OCI-M1 (cell line): ENCODE results near the gene NAALADL2.

Experiments used
- DNase-seq: peaks from one replicate; lab custom pipeline; 2025; lab: John Stamatoyannopoulos, UW

The NAALADL2 gene

DNA sequence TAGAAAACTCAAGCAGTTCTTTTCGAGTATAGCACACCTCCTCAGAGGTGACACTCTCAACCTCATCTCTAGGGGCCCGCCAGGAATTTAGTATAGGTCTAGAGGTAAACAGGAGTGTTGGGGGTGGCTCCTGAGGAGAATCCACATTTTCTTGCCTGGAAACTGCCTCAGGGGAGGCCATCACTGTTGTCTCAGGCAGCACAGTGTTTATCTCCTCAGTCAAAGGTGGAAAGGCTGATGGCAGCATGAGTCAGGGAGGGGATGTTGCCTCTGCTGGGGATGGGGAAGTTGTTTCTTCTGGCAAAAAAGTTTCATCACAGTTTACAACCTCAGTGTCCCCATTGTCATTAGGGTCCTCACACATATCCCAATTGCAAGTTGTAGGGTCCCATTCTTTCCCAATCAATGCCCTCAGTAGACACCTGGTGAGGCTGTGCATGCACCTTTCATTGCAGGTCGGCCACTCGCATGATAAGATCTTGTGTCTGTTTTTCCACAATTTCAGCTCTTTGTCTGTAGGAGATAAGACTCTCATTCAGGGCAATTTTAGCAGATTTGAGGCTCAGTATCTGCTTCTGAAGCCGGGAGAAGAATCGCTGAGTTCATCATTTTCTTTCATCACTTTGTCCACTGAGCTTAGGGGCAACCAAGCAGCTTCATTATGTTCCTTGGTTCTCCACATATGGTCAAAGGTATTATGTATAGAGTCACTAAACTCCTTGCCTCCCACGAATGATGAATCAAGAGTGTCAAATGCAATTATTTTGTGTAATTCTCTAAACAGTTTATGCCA is 25.8 kb downstream of the NAALADL2 start:
- no peak for DNase-seq

- no peak for DNase-seq
Observed at GRCh38 chr3:174891524-174892203, 32.5 kb downstream of the NAALADL2 start.

- DNase-seq = no peak
Observed at GRCh38 chr3:174907027-174907426, 47.9 kb downstream of the NAALADL2 start.

DNA sequence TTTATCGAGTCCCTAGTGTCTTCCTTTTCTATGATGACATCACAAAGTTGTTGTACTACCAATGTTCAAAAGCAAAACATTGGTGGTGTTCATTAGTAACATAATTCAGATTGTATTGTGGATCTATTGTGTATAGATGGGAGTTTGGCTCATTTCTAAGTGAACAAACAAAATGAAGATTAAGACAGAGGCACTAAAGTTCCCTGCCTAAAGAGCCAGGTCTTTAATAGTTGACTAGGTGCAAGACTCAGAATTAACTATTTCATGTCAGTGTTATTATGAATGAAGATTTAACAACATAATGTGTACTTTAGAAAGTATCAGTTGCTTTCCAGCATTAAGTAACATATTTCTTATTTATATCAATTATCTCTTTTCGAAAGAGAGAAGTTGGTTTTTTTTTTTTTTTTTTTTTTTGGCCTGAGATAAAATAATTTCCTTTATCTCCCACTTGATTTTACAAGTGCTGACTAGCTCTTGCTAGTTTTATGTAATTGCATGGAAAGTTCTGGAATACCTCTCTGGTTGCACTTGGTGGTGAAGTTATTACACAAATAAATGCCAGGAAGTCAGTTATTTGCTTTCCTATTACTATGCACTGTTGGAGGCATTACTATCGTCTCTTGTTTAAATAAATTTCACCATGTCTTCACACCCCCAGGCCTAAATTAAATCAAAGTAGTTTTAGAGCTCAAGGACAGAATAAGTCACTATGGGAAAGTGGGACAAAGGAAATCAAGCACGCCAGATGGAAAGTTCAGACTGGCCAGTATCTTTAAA is 48.7 kb downstream of the NAALADL2 start:
- DNase-seq = no peak

DNA sequence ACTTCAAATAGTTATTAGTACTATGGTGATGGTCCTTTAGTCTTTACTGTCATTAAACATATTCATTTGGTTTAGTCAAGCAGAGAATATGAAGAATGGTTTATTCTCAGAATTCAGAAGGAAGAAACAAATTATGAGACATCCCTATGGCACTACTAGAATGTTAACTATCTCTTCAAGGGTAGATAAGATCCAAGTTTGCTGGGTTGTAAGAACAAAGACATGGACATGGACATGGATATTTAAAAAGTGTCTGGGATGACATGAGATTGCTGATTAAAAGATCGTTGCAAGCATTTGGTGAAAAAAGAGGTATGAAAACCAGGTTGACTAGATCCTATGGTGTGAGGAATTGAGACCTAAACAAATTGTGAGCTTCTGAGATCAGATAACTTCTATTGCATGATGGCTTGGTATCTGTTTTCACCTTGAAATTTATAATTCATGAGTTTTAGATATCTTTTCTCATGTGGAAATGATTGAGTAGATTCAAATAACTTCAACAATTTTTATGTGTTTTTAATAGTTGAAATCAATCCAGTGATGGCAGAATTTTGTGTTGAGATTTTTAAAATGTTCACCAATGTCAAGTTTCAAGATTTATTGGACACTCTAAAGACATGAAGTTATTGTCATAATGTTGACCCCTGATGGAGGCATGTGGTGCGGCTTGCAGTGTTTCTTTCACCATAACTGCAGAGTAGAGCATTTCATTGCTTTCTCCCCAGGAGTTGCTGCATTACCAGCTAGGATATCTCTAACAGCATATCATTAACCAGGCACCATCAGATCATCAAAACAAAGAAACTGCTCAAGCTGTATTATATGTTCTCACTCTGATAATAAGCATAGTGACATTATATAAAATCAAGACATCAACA is 72.6 kb downstream of the NAALADL2 start:
- no peak for DNase-seq

DNA sequence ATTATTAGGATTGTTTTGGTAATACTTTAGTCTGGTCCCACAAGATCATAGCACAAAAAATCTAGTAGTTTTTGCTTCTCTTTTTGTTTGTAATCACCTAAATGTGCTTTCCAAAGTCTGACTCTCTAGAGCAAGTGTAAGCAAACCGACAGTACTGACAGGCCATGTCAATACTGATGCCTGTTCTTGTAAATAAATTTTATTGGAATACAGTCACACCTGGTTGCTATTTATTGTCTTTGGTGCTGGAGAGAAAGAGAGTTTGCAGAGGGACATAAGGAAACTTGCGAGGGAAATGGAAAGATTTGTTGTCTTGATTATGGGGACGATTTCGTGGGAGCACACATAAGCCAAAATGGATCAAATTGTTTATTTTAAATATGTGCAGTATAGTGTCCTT is 77.5 kb downstream of the NAALADL2 start:
- DNase-seq = no peak

DNA sequence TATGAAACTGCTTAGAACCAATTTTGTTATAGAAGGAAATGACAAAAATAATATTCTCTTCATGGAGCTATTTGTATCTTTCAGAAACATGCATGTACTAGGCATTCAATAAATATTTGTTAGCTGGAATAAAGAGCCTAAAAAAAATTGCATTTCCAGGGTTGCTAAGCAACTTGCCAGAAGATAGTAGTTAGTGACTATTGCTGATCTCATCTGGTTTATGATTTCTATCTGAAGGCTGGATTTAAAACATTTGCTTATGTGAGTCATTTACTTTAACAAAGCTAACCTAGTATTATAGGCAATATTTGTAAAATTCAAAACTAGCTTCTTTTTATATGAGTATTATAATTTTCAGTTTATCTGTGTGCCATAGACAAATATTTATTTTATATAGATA is 78.3 kb downstream of the NAALADL2 start:
- DNase-seq = no peak

DNA sequence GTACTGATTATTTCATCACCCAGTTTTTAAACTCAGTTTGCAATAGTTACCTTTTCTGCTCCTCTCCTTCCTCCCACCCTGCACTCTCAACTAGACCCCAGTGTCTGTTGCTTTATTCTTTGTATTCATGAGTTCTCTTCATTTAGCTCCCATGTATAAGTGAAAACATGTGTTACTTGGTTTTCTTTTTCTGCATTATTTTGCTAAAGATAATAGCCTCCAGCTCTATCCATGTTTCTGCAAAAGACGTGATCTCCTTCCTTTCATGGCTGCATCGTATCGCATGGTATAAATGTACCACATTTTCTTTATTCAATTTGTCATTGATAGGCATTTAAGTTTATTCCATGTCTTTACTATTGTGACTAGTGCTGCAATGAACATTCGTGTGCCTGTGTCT is 79.0 kb downstream of the NAALADL2 start:
- DNase-seq = no peak

GRCh38 chr3:174940151-174940550 is 81.0 kb downstream of the NAALADL2 start:
- no peak for DNase-seq

DNA sequence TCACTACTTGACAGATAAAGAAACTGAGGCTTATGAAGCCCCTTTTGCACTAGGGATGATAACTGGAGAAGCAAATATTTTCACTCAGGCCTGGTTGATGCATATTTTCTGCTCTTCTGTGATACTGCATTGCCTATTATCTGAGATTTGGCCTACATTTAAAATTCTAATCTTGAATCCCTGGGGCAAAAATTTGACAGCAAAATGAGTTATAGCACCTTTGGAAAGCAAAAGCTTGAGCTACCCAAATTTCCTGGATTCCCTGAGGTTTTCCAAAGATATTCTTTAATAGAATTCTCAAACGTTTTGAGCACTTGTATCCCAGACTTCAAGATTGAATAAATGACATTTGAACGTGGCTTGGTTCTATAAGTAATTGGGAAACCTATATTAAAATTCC is 86.1 kb downstream of the NAALADL2 start:
- no peak for DNase-seq

DNA sequence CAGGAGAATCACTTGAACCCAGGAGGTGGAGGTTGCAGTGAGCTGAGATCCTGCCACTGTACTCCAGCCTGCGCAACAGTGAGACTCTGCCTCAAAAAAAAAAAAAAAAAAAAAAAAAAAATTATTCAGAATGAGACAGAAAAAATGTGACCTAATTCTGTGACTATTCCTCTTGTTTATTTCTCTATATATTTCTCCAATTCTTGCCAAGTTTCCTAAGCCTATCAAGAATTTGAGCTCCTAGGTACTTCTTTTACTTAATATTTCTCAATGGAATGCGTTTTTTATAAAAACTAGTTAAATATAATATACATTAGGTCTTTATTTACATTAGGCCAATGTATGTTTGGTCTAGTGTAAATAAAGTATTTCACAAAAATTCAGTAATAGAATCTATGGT is 86.8 kb downstream of the NAALADL2 start:
- DNase-seq = no peak

DNA sequence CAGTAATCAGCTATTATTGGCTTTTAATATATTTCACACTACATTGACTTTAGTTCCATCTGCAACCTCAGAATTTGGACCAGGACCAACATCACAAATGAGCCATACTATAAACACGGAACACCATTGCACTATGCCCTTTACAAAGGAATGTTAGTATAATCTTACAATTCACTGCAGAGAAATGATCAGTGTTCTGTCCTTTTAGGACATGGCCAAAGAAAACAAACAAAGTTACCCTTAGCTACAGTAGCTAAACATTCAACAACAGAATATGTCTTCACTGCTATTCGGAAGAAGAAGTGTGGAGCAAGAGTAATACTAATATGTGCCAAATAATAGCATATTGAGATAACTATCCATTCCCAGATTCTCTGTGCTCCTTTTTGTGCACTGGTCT is 90.4 kb downstream of the NAALADL2 start:
- no peak for DNase-seq

DNA sequence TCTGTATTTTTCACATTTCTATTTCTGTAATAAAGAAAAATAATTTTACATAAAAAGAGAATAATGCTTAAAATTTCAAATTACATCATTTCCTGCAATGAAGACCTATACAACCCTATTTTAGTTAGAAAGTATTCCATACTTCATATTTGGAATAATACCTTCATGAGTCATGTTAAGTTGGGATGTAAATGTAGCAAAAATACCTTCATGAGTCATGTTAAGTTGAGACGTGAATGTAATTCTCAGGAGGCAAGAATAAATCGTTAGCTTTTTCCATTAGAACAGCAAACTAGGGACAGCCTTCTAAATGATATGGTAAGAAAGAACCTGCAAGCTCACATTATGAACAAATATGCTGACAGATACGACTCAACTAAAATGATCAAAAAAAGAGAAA is 91.9 kb downstream of the NAALADL2 start:
- DNase-seq = no peak

GRCh38 chr3:174951498-174952005 is 92.4 kb downstream of the NAALADL2 start:
- DNase-seq = no peak

DNA sequence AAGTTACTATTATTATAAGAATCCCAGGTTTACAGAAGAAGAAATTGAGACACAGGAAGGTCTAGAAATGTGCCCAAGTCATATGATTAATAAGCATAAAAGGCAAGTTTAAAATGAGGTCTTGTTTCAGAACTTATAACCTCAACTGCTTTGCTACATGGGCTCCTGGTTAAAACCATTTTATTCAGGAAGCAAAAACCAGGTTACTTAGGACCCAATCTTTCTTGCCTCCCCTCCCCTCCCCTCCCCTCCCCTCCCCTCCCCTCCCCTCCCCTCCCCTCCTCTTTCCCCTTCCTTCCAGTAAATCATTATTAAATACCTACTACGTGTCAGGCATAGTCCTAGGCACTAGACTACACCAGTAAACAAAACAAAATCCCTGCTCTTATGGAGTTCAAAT is 93.9 kb downstream of the NAALADL2 start:
- DNase-seq = no peak

- DNase-seq = no peak
Observed at GRCh38 chr3:174955513-174956016, 96.4 kb downstream of the NAALADL2 start.

DNA sequence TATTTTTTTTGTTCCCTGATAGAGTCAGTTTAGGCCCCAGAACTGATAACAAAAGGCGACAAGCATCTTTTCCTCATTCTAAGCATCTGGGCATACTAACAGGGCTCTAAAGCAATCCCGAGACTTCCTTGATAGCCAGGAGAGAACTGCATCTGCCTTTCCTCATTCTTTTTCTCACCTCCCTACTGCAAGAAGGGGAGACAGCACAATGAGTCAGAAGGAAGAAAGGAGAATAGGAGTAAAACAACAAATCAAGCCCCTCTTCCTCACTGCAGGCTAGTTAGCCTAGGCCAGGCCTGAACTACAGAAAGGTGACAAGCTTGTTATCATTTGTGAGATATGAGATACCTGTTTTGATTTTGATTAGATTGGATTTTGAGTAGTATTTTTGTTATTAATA is 97.9 kb downstream of the NAALADL2 start:
- DNase-seq = no peak

- no peak for DNase-seq
Observed at GRCh38 chr3:174957551-174958001, 98.4 kb downstream of the NAALADL2 start.

DNA sequence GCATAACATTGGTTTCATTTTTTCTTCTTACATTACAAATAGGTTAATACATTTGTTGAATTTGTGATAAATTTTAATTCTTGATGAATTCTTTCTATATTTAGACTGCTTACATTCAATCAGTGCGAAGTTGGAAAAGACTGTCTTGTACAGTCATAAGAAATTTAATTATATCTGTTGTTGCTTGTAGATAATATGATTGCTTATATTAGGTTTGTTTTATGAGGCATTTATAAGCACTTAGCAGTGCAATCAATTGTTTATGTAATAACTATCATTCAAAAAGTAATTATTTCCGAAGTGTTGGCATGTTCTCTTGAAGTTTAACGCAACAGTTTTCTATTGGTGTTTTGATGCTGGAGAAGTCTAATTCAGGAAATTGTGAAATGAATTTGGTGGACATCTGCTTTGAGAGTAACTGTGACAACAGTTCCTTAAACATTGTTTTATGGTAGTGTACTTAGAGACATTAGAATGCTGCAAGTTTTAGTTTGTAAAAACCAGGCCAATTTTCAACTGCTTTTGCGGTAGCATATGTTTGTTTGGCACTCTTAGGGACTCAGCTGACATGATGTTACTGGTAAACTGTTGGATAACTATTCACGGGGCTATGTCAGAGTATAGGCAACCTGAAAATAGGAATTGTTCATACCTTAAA is 99.7 kb downstream of the NAALADL2 start:
- DNase-seq = no peak

DNA sequence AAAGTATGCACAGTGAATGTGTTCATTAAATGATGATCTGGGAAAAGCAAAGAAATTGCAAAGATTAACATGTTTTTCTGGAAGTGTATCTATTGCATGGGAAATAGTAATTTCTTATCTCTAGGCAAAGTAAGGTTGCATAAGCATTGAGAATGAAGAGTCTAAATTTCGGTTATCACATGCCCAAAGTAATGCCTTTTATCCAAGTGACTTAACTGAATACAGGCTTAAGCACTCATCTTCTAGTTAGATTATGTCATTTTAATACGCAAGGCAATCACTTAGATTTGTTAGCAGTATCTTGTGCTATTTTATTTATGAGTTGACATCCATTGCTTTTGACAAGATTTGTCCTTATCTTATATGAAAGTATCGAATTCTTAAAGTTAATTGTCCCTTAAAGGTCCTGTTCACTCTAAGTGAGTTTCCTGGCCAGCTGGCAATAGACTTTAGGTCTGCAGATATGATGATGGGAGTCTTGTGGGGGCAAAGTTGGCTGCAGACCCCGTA is 100.5 kb downstream of the NAALADL2 start:
- DNase-seq = no peak

GRCh38 chr3:174960898-174961297 is 101.8 kb downstream of the NAALADL2 start:
- no peak for DNase-seq
